Osteoblast (primary cell): Measurements from ENCODE around the gene NUDT1. TPM values are rescaled to one million over a fixed set of nuclear protein-coding genes. Genes with fewer than 3 reads are reported as not detected.
A peak's percentile ranks its signal among the peaks of the same experiment; 100 is the strongest.

Experiments used
- DNase-seq: peaks from one replicate; pipeline ENCODE4 v3.0.0; 2011; ENCODE audit warnings: low spot score, mixed read lengths; ENCODE audit not compliant: insufficient read length; ENCODE audit errors: missing footprints
- H2AFZ ChIP-seq: 2 replicates; pipeline ENCODE4 v1.6.0; 2011; ENCODE audit warnings: mild to moderate bottlenecking, low read length
- H3K27ac ChIP-seq: 2 replicates; pipeline ENCODE4 v1.5.1; 2011; ENCODE audit warnings: mild to moderate bottlenecking, low read depth, low read length, moderate library complexity
- H3K27me3 ChIP-seq: 2 replicates; pipeline ENCODE4 v1.6.0; 2012; ENCODE audit warnings: mild to moderate bottlenecking, control low read depth, inconsistent platforms, low read length, moderate library complexity; ENCODE audit not compliant: insufficient read depth
- H3K36me3 ChIP-seq: 2 replicates; pipeline ENCODE4 v1.5.1; 2011; ENCODE audit warnings: mild to moderate bottlenecking, low read length, control low read depth, moderate library complexity; ENCODE audit not compliant: insufficient read depth
- H3K4me1 ChIP-seq: 2 replicates; pipeline ENCODE4 v1.5.1; 2011; ENCODE audit warnings: mild to moderate bottlenecking, low read length, control low read depth, moderate library complexity; ENCODE audit not compliant: insufficient read depth
- H3K4me2 ChIP-seq: 2 replicates; pipeline ENCODE4 v1.6.0; 2011; ENCODE audit warnings: mild to moderate bottlenecking, low read length; ENCODE audit not compliant: insufficient read depth
- H3K4me3 ChIP-seq: fragments of 200-600 bp; sonication (generic); 3 replicates; pipeline ENCODE4 v1.5.1; 2012; ENCODE audit warnings: mild to moderate bottlenecking, low read length, inconsistent platforms; ENCODE audit not compliant: insufficient read depth
- H3K79me2 ChIP-seq: 2 replicates; pipeline ENCODE4 v1.6.0; 2012; ENCODE audit warnings: mild to moderate bottlenecking, low read length, control low read depth, inconsistent platforms; ENCODE audit not compliant: insufficient read depth
- H3K9me3 ChIP-seq: 2 replicates; pipeline ENCODE4 v1.5.1; 2011; ENCODE audit warnings: low read depth, low read length, control low read depth
- H4K20me1 ChIP-seq: 2 replicates; pipeline ENCODE4 v1.6.0; 2012; ENCODE audit warnings: mild to moderate bottlenecking, low read length, control low read depth; ENCODE audit not compliant: insufficient read depth
- total RNA-seq: library from RNA; depleted of rRNA; stranded (reverse); fragments of >200 nt; gene quantifications from 2 replicates; pipeline ENCODE4 v1.2.3, GENCODE V29; 2012
- TF ChIP-seq, protein P1 (sequence below): IDR thresholded peaks from 2 replicates; pipeline ENCODE4 v1.5.1; 2011; ENCODE audit warnings: mild to moderate bottlenecking, low read depth, low read length, moderate library complexity; ENCODE audit errors: extremely low read depth

NUDT1 gene
- total RNA-seq, 1 donor, result 18.5 TPM

DNA sequence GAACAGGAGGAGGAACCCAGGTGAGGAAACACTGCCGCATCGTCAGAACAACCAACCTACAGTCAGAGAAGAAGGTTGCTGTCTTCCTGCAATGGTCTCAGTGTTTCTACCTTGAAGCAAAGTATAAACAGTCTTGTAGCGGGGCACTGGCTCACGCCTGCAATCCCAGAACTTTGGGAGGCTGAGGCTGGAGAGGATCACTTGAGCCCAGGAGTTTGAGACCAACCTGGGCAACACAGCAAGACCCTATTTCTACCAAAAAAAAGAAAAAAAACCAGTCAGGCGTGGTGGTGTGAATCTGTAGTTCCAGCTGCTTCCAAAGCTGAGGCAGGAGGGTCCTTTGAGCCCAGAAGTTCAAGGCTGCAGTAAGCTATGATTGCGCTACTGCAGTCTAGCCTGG lies 48.9 kb downstream of the NUDT1 start:
- Histone ChIP-seq H3K27me3 (no peaks in the 10 kb centered on the region), H3K4me3 (no peak overlapping the region), H3K27ac (no peak overlapping the region), H3K9me3 (no peaks in the 10 kb centered on the region), H4K20me1 (peaks cover 2% of the 10 kb centered on the region), H2AFZ (no peak overlapping the region), H3K4me2 (no peak overlapping the region), H3K79me2 (peaks cover 71% of the 10 kb centered on the region), H3K36me3 (no peaks in the 10 kb centered on the region), H3K4me1 (no peaks in the 10 kb centered on the region)
- no peak for DNase-seq
- TF ChIP-seq, protein P1, sequence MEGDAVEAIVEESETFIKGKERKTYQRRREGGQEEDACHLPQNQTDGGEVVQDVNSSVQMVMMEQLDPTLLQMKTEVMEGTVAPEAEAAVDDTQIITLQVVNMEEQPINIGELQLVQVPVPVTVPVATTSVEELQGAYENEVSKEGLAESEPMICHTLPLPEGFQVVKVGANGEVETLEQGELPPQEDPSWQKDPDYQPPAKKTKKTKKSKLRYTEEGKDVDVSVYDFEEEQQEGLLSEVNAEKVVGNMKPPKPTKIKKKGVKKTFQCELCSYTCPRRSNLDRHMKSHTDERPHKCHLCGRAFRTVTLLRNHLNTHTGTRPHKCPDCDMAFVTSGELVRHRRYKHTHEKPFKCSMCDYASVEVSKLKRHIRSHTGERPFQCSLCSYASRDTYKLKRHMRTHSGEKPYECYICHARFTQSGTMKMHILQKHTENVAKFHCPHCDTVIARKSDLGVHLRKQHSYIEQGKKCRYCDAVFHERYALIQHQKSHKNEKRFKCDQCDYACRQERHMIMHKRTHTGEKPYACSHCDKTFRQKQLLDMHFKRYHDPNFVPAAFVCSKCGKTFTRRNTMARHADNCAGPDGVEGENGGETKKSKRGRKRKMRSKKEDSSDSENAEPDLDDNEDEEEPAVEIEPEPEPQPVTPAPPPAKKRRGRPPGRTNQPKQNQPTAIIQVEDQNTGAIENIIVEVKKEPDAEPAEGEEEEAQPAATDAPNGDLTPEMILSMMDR, result no peak

DNA sequence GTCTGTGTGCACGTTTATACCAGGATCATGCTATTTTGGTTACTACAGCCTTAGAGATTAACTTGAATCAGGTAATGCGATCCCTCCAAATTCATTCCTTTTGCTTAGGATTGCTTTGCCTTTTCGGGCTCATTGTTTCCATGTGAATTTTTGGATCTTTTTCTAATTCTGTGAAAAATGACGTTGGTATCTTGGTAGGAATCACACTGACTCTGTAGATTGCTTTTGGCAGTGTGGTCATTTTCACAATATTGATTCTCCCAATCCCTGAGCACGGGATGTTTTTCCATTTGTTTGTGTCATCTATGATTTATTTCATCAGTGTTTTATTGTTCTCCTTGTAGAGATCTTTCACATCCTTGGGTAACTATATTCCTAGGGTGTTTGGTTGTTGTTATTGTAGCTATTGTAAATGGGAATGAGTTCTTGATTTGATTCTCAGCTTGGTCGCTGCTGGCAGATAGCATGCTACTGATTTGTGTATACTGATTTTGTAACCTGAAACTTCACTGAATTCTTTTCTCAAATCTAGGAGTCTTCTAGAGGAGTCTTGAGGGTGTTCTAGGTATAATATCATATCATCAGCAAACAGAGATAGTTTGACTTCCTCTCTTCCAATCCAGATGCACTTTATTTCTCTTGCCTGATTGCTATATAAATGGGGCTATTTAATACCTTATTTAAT lies 54.1 kb downstream of the NUDT1 start:
- Histone ChIP-seq H2AFZ (no peak overlapping the region), H3K4me2 (no peak overlapping the region), H4K20me1 (peaks cover 2% of the 10 kb centered on the region), H3K36me3 (no peaks in the 10 kb centered on the region), H3K4me1 (peaks cover 22% of the 10 kb centered on the region), H3K4me3 (no peak overlapping the region), H3K79me2 (peaks cover 83% of the 10 kb centered on the region), H3K9me3 (no peaks in the 10 kb centered on the region), H3K27me3 (no peaks in the 10 kb centered on the region), H3K27ac (no peak overlapping the region)
- DNase-seq, result no peak
- TF ChIP-seq, protein P1, result no peak

- peaks cover 2% of the 10 kb centered on the region for H4K20me1 ChIP-seq
- no peak overlapping the region for H3K4me2 ChIP-seq
- no peak overlapping the region for H2AFZ ChIP-seq
- TF ChIP-seq, protein P1, result no peak
- DNase-seq, result no peak
- no peak overlapping the region for H3K27ac ChIP-seq
- peaks cover 84% of the 10 kb centered on the region for H3K79me2 ChIP-seq
- H3K36me3 ChIP-seq, result no peaks in the 10 kb centered on the region
- no peak overlapping the region for H3K4me3 ChIP-seq
- peaks cover 23% of the 10 kb centered on the region for H3K4me1 ChIP-seq
- no peaks in the 10 kb centered on the region for H3K9me3 ChIP-seq
- H3K27me3 ChIP-seq, result no peaks in the 10 kb centered on the region
These were observed 54.8 kb downstream of the NUDT1 start for GRCh38 chr7:2296832-2297231.

DNA sequence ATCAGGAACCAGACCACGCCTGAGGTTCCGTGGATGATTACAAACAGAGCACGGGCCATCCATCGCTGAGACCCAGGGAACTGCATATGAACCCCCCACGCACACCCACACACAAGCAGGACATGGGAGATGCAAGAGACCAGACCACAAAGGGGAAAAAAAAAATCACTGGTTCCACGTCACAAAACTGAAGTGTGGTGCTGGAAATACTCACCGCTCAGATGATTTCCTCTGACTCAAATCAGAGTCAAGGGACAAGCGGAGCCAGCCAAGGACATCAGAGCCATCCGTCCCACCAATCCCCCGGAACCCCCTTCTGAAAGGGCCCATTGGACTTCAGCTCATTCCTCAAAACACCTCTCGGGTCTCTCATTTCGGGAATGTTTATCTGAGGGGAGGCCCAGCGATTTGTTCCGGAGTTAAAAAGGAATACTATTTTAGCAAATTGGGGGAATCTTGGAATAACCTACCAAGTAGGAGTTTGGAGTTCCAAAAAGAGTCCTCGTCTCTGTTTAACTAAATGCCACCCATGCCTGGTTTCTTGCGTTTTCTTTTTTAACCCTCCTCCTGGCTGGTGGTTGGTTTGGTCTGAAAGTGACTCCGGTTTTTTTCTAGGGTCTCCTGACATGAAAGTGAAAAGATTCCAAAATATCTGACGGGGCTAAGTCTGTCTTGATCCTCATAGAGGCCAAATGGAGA lies 57.3 kb downstream of the NUDT1 start:
- H3K27me3 ChIP-seq, result no peaks in the 10 kb centered on the region
- H3K4me3 ChIP-seq, result peak overlapping the region; percentile 53
- DNase-seq, result peak; percentile 94
- H3K4me1 ChIP-seq, result peaks cover 23% of the 10 kb centered on the region
- peaks cover 67% of the 10 kb centered on the region for H3K79me2 ChIP-seq
- H4K20me1 ChIP-seq, result peaks cover 2% of the 10 kb centered on the region
- TF ChIP-seq, protein P1, result no peak
- H3K4me2 ChIP-seq, result peak overlapping the region; percentile 70
- no peaks in the 10 kb centered on the region for H3K36me3 ChIP-seq
- peak overlapping the region; percentile 68 for H2AFZ ChIP-seq
- peak overlapping the region; percentile 81 for H3K27ac ChIP-seq
- H3K9me3 ChIP-seq, result no peaks in the 10 kb centered on the region
